Measurements from ENCODE around the gene BAZ1B.

DNA sequence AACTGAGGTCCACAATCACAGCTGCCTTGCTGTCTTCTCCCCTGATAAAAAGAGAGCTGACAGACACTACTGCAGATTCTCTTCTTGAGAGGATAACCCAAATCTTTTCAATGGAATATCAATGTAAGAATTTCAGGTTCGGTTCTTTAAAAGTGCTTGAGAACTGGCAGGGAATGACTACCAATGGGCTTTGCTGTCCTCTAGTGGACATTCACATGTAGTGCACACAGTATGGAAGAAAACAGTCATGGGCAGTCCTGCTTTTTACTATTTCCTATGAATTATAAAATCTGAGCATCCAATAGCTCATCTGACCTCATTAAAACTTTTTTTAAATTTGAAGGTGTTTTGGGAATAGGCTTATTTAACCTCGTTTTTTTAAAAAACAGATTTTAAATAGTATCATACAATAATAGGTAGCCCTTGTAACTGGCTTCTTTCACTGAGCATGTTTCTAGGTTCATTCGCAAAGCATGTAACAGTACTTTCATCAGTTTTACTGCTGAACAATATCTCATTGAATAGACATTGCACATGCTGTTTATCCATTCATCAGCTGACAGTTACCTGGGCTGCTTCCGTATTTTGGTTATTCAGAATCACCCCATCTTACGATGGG is 70.2 kb downstream of the BAZ1B start:
- TF ChIP-seq CTCF (IDR thresholded peaks at IDR 0.05; ENCODE audit: low read depth, low read length, poor library complexity, severe bottlenecking) (peak; percentile 99), EZH2phosphoT487 (IDR thresholded peaks at IDR 0.05; ENCODE audit: borderline replicate concordance, low read length) (no peak)
